Karpas-422 (cell line): Measurements from ENCODE around the gene TUBB2B. TPM values are rescaled to one million over a fixed set of nuclear protein-coding genes. Genes with fewer than 3 reads are reported as not detected.

Experiments
- DNase-seq: peaks from one replicate; pipeline ENCODE4 v3.0.0-alpha.2; 2015
- H2AFZ ChIP-seq: fragments of 200-600 bp; sonication (generic); 2 replicates; pipeline ENCODE4 v1.6.1; 2014; ENCODE audit warnings: antibody characterized with exemption, low read length, mixed read lengths
- H3K27ac ChIP-seq: fragments of 200-600 bp; sonication (generic); 2 replicates; pipeline ENCODE4 v1.5.1; 2014; ENCODE audit warnings: mild to moderate bottlenecking, low read length, moderate library complexity
- H3K27me3 ChIP-seq: fragments of 200-600 bp; sonication (generic); 2 replicates; pipeline ENCODE4 v1.6.1; 2014; ENCODE audit warnings: low read length, mixed read lengths
- H3K36me3 ChIP-seq: fragments of 200-600 bp; sonication (generic); 2 replicates; pipeline ENCODE4 v1.6.1; 2014; ENCODE audit warnings: low read length, mixed read lengths; ENCODE audit not compliant: insufficient read depth
- H3K4me1 ChIP-seq: fragments of 200-600 bp; sonication (generic); 2 replicates; pipeline ENCODE4 v1.6.1; 2014; ENCODE audit warnings: mild to moderate bottlenecking, low read length, mixed read lengths
- H3K4me2 ChIP-seq: fragments of 200-600 bp; sonication (generic); 2 replicates; pipeline ENCODE4 v1.6.1; 2014; ENCODE audit warnings: low read length, low read depth, mild to moderate bottlenecking; ENCODE audit not compliant: poor library complexity, severe bottlenecking
- H3K4me3 ChIP-seq: fragments of 200-600 bp; sonication (generic); 2 replicates; pipeline ENCODE4 v1.5.1; 2014; ENCODE audit warnings: mild to moderate bottlenecking, antibody characterized with exemption, low read length, mixed read lengths
- H3K79me2 ChIP-seq: fragments of 200-600 bp; sonication (generic); 2 replicates; pipeline ENCODE4 v1.6.1; 2014; ENCODE audit warnings: mild to moderate bottlenecking, low read length, mixed read lengths
- H3K9ac ChIP-seq: fragments of 200-600 bp; sonication (generic); 2 replicates; pipeline ENCODE4 v1.6.0; 2014; ENCODE audit warnings: low read length
- H3K9me2 ChIP-seq: fragments of 200-600 bp; sonication (generic), shearing (Covaris generic); replicated peaks from 2 replicates; pipeline ENCODE4 v1.6.0; 2014; ENCODE audit warnings: mild to moderate bottlenecking, low read length, moderate library complexity; ENCODE audit not compliant: insufficient read depth
- H3K9me3 ChIP-seq: fragments of 300-700, 200-600 bp; sonication (generic); 2 replicates; pipeline ENCODE4 v1.6.1; 2014; ENCODE audit warnings: low read length, mixed read lengths
- H4K20me1 ChIP-seq: fragments of 200-600 bp; sonication (generic); 2 replicates; pipeline ENCODE4 v1.6.1; 2014; ENCODE audit warnings: mild to moderate bottlenecking, antibody characterized with exemption, low read length, low read depth; ENCODE audit not compliant: insufficient read depth
- total RNA-seq: library from RNA; depleted of rRNA; stranded (reverse); fragments of >200 nt; shearing (Covaris generic); gene quantifications from 2 replicates; pipeline ENCODE4 v1.2.3, GENCODE V29; 2014; ENCODE audit warnings: low replicate concordance

TUBB2B gene
- total RNA-seq, 1 experiment from 2014 or later = 0.34 TPM

- Histone ChIP-seq H3K27ac (no peak overlapping the region), H3K9me3 (no peaks in the 10 kb centered on the region), H3K36me3 (peaks cover 5% of the 10 kb centered on the region; the same call in 1 of the 2 replicates)
These were observed 42.0 kb upstream of the TUBB2B start for GRCh38 chr6:3269281-3269975.

DNA sequence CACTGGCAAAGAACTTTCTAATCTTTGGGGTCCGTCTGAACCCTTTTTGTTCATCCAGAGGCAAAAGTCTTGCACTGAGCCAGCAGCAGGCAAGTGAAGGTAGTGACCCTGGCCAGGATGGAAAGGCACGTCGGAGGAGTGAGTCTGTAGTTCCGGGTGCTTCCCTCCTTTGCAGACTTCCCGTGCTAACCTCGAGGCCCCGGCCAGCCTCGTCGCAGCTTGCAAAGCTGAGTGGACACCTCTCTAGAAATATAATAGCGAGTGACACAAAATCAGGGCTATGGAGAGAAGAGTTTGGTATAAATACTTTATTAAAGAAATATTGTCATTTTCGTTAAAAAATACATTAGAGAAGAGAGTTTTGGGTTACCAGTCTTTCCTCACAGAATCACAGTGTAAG, 41.2 kb upstream of the TUBB2B start:
- H3K4me3 ChIP-seq = no peak overlapping the region
- no peak overlapping the region for H3K4me2 ChIP-seq
- H2AFZ ChIP-seq = no peak overlapping the region
- peaks cover 41% of the 10 kb centered on the region for H4K20me1 ChIP-seq
- no peak overlapping the region for H3K9ac ChIP-seq
- no peak for DNase-seq
- no peak overlapping the region for H3K27ac ChIP-seq
- no peaks in the 10 kb centered on the region for H3K9me3 ChIP-seq
- no peaks in the 10 kb centered on the region for H3K9me2 ChIP-seq
- no peaks in the 10 kb centered on the region for H3K27me3 ChIP-seq
- H3K4me1 ChIP-seq = no peaks in the 10 kb centered on the region
- peaks cover 13% of the 10 kb centered on the region for H3K79me2 ChIP-seq
- peaks cover 9% of the 10 kb centered on the region; the same call in 1 of the 2 replicates for H3K36me3 ChIP-seq

More at GRCh38 chr6:3269281-3269975, 42.0 kb upstream of the TUBB2B start:
- Histone ChIP-seq H3K4me2 (no peak overlapping the region), H2AFZ (no peak overlapping the region), H3K9ac (no peak overlapping the region), H3K4me3 (no peak overlapping the region), H4K20me1 (peaks cover 45% of the 10 kb centered on the region; the same call in 1 of the 2 replicates), H3K9me2 (no peaks in the 10 kb centered on the region), H3K79me2 (peaks cover 5% of the 10 kb centered on the region; the same call in 1 of the 2 replicates), H3K27me3 (no peaks in the 10 kb centered on the region), H3K4me1 (no peaks in the 10 kb centered on the region)
- no peak for DNase-seq

- H4K20me1 ChIP-seq = peaks cover 45% of the 10 kb centered on the region
These were observed 39.7 kb upstream of the TUBB2B start for GRCh38 chr6:3267162-3267561.

GRCh38 chr6:3266170-3266569, 38.7 kb upstream of the TUBB2B start:
- Histone ChIP-seq H3K9me2 (no peaks in the 10 kb centered on the region), H3K79me2 (peaks cover 37% of the 10 kb centered on the region), H4K20me1 (peaks cover 45% of the 10 kb centered on the region), H3K4me1 (peaks cover 1% of the 10 kb centered on the region; the same call in 1 of the 2 replicates), H3K36me3 (peaks cover 9% of the 10 kb centered on the region; the same call in 1 of the 2 replicates), H3K9ac (no peak overlapping the region), H3K27me3 (no peaks in the 10 kb centered on the region), H3K4me3 (no peak overlapping the region), H3K4me2 (no peak overlapping the region), H3K27ac (no peak overlapping the region), H3K9me3 (no peaks in the 10 kb centered on the region), H2AFZ (no peak overlapping the region)
- DNase-seq = no peak

More at GRCh38 chr6:3267162-3267561, 39.7 kb upstream of the TUBB2B start:
- no peaks in the 10 kb centered on the region for H3K4me1 ChIP-seq
- H3K27ac ChIP-seq = no peak overlapping the region
- no peak for DNase-seq
- H3K79me2 ChIP-seq = peaks cover 27% of the 10 kb centered on the region
- H3K4me3 ChIP-seq = no peak overlapping the region
- no peaks in the 10 kb centered on the region for H3K9me3 ChIP-seq
- H3K36me3 ChIP-seq = peaks cover 9% of the 10 kb centered on the region; the same call in 1 of the 2 replicates
- H3K9ac ChIP-seq = no peak overlapping the region
- H3K9me2 ChIP-seq = no peaks in the 10 kb centered on the region
- no peak overlapping the region for H2AFZ ChIP-seq
- H3K4me2 ChIP-seq = no peak overlapping the region
- H3K27me3 ChIP-seq = no peaks in the 10 kb centered on the region

GRCh38 chr6:3265671-3266070, 38.2 kb upstream of the TUBB2B start:
- peaks cover 46% of the 10 kb centered on the region for H4K20me1 ChIP-seq

GRCh38 chr6:3264356-3264755, 36.9 kb upstream of the TUBB2B start:
- no peak overlapping the region for H3K4me3 ChIP-seq
- H3K27ac ChIP-seq = no peak overlapping the region
- H3K9me2 ChIP-seq = no peaks in the 10 kb centered on the region
- no peaks in the 10 kb centered on the region for H3K9me3 ChIP-seq
- H3K27me3 ChIP-seq = no peaks in the 10 kb centered on the region
- H3K4me2 ChIP-seq = no peak overlapping the region
- peaks cover 8% of the 10 kb centered on the region; the same call in 1 of the 2 replicates for H3K36me3 ChIP-seq
- H2AFZ ChIP-seq = no peak overlapping the region
- peaks cover 17% of the 10 kb centered on the region for H3K4me1 ChIP-seq
- peaks cover 39% of the 10 kb centered on the region for H4K20me1 ChIP-seq
- no peak for DNase-seq
- H3K79me2 ChIP-seq = peaks cover 55% of the 10 kb centered on the region
- H3K9ac ChIP-seq = no peak overlapping the region

More at GRCh38 chr6:3265671-3266070, 38.2 kb upstream of the TUBB2B start:
- Histone ChIP-seq H3K4me3 (no peak overlapping the region), H3K36me3 (peaks cover 9% of the 10 kb centered on the region; the same call in 1 of the 2 replicates), H3K4me2 (no peak overlapping the region), H3K9ac (no peak overlapping the region), H3K9me2 (no peaks in the 10 kb centered on the region), H2AFZ (no peak overlapping the region), H3K27ac (no peak overlapping the region), H3K27me3 (no peaks in the 10 kb centered on the region), H3K79me2 (peaks cover 42% of the 10 kb centered on the region), H3K9me3 (no peaks in the 10 kb centered on the region), H3K4me1 (peaks cover 5% of the 10 kb centered on the region)
- no peak for DNase-seq

GRCh38 chr6:3263096-3263495, 35.6 kb upstream of the TUBB2B start:
- H3K9ac ChIP-seq = no peak overlapping the region
- H3K79me2 ChIP-seq = peaks cover 58% of the 10 kb centered on the region
- no peak overlapping the region for H2AFZ ChIP-seq
- H3K4me2 ChIP-seq = no peak overlapping the region
- H3K4me1 ChIP-seq = peaks cover 17% of the 10 kb centered on the region
- H3K36me3 ChIP-seq = 0 out of 2 replicates have a peak, but pooled peaks cover 4% of the 10 kb centered on the region
- no peak overlapping the region for H3K27ac ChIP-seq
- no peaks in the 10 kb centered on the region for H3K27me3 ChIP-seq
- no peaks in the 10 kb centered on the region for H3K9me3 ChIP-seq
- peaks cover 36% of the 10 kb centered on the region for H4K20me1 ChIP-seq
- no peaks in the 10 kb centered on the region for H3K9me2 ChIP-seq
- no peak for DNase-seq
- H3K4me3 ChIP-seq = no peak overlapping the region

GRCh38 chr6:3261921-3262320, 34.5 kb upstream of the TUBB2B start:
- H3K27me3 ChIP-seq = no peaks in the 10 kb centered on the region
- H3K4me3 ChIP-seq = no peak overlapping the region
- H2AFZ ChIP-seq = no peak overlapping the region
- no peaks in the 10 kb centered on the region for H3K9me3 ChIP-seq
- H3K9me2 ChIP-seq = no peaks in the 10 kb centered on the region
- H3K27ac ChIP-seq = no peak overlapping the region
- peaks cover 31% of the 10 kb centered on the region for H4K20me1 ChIP-seq
- peaks cover 17% of the 10 kb centered on the region for H3K4me1 ChIP-seq
- H3K4me2 ChIP-seq = no peak overlapping the region
- H3K9ac ChIP-seq = no peak overlapping the region
- no peak for DNase-seq
- peaks cover 58% of the 10 kb centered on the region for H3K79me2 ChIP-seq
- H3K36me3 ChIP-seq = 0 out of 2 replicates have a peak, but pooled peaks cover 4% of the 10 kb centered on the region
